DOHH2 (cell line): ENCODE results near the gene BCAP31.

Experiments
- H3F3A ChIP-seq: fragments of 200-600 bp; sonication (generic), shearing (Covaris generic); 2 replicates; pipeline ENCODE4 v1.6.0; 2016; ENCODE audit warnings: antibody characterized with exemption, mild to moderate bottlenecking; ENCODE audit not compliant: control insufficient read depth, insufficient read depth
- H3K27ac ChIP-seq: fragments of 200-600 bp; sonication (generic); 2 replicates; pipeline ENCODE4 v1.5.1; 2014; ENCODE audit warnings: low read depth, mild to moderate bottlenecking, low read length, moderate library complexity
- H3K27me3 ChIP-seq: fragments of 200-600 bp; sonication (generic); 2 replicates; pipeline ENCODE4 v1.6.1; 2014; ENCODE audit warnings: mild to moderate bottlenecking, low read length, mixed read lengths; ENCODE audit not compliant: control insufficient read depth
- H3K36me3 ChIP-seq: fragments of 200-600 bp; sonication (generic); 2 replicates; pipeline ENCODE4 v1.6.1; 2014; ENCODE audit warnings: mild to moderate bottlenecking, low read length, moderate library complexity, mixed read lengths; ENCODE audit not compliant: control insufficient read depth
- H3K4me1 ChIP-seq: fragments of 200-600 bp; sonication (generic); 2 replicates; pipeline ENCODE4 v1.6.1; 2014; ENCODE audit warnings: mild to moderate bottlenecking, low read length, mixed read lengths; ENCODE audit not compliant: control insufficient read depth
- H3K4me2 ChIP-seq: fragments of 200-600 bp; sonication (generic); 2 replicates; pipeline ENCODE4 v1.6.0; 2014; ENCODE audit warnings: mild to moderate bottlenecking, low read length, moderate library complexity
- H3K4me3 ChIP-seq: fragments of 200-600 bp; sonication (generic); 2 replicates; pipeline ENCODE4 v1.5.1; 2014; ENCODE audit warnings: mild to moderate bottlenecking, low read length, mixed read lengths
- H3K79me2 ChIP-seq: fragments of 200-600 bp; sonication (generic); 2 replicates; pipeline ENCODE4 v1.6.1; 2014; ENCODE audit warnings: mild to moderate bottlenecking, low read length, mixed read lengths; ENCODE audit not compliant: control insufficient read depth
- H3K9me2 ChIP-seq: fragments of 200-600 bp; sonication (generic); replicated peaks from 2 replicates; pipeline ENCODE4 v1.6.1; 2014; ENCODE audit warnings: mild to moderate bottlenecking, low read length, mixed read lengths; ENCODE audit not compliant: control insufficient read depth
- H3K9me3 ChIP-seq: fragments of 200-600 bp; sonication (generic); 2 replicates; pipeline ENCODE4 v1.6.1; 2014; ENCODE audit warnings: antibody characterized with exemption, low read length, mixed read lengths; ENCODE audit not compliant: control insufficient read depth, insufficient read depth
- H4K20me1 ChIP-seq: fragments of 200-600 bp; sonication (generic); 2 replicates; pipeline ENCODE4 v1.6.0; 2014; ENCODE audit warnings: low read depth, mild to moderate bottlenecking, antibody characterized with exemption, low read length, moderate library complexity; ENCODE audit not compliant: control insufficient read depth, insufficient read depth
- CTCF ChIP-seq: fragments of 200-600 bp; sonication (generic); IDR thresholded peaks from one replicate; pipeline ENCODE4 v1.5.1; 2014; ENCODE audit warnings: antibody characterized with exemption, mild to moderate bottlenecking, low read depth, low read length; ENCODE audit not compliant: poor library complexity, severe bottlenecking
- EZH2phosphoT487 ChIP-seq: fragments of 200-600 bp; sonication (generic); IDR thresholded peaks from 2 replicates; pipeline ENCODE4 v1.6.1; 2017; ENCODE audit warnings: borderline replicate concordance, mild to moderate bottlenecking, antibody characterized with exemption, low read length, moderate library complexity, mixed read lengths

The BCAP31 gene

DNA sequence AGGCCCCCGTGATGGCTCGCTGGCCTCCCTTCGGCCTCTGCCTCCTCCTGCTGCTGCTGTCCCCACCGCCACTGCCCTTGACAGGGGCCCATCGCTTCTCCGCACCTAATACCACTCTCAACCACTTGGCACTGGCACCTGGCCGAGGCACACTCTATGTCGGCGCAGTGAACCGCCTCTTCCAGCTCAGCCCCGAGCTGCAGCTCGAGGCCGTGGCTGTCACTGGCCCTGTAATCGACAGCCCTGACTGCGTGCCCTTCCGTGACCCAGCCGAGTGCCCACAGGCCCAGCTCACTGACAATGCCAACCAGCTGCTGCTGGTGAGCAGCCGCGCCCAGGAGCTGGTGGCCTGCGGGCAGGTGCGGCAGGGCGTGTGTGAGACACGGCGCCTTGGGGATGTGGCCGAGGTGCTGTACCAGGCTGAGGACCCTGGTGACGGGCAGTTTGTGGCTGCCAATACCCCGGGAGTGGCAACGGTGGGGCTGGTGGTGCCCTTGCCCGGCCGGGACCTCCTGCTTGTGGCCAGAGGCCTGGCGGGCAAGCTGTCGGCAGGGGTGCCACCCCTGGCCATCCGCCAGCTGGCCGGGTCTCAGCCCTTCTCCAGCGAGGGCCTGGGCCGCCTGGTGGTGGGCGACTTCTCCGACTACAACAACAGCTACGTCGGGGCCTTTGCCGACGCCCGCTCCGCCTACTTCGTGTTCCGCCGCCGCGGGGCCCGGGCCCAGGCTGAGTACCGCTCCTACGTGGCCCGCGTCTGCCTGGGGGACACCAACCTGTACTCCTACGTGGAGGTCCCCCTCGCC, 42.9 kb upstream of the BCAP31 start:
- Histone ChIP-seq H3K4me3 (no peak overlapping the region), H4K20me1 (no peaks in the 10 kb centered on the region), H3K4me1 (peaks cover 3% of the 10 kb centered on the region; the same call in 1 of the 2 replicates), H3K79me2 (no peaks in the 10 kb centered on the region), H3K9me3 (no peaks in the 10 kb centered on the region), H3F3A (no peaks in the 10 kb centered on the region), H3K4me2 (no peak overlapping the region), H3K27me3 (no peaks in the 10 kb centered on the region), H3K27ac (no peak overlapping the region), H3K9me2 (no peaks in the 10 kb centered on the region), H3K36me3 (no peaks in the 10 kb centered on the region)
- TF ChIP-seq EZH2phosphoT487 (no peak), CTCF (no peak)

DNA sequence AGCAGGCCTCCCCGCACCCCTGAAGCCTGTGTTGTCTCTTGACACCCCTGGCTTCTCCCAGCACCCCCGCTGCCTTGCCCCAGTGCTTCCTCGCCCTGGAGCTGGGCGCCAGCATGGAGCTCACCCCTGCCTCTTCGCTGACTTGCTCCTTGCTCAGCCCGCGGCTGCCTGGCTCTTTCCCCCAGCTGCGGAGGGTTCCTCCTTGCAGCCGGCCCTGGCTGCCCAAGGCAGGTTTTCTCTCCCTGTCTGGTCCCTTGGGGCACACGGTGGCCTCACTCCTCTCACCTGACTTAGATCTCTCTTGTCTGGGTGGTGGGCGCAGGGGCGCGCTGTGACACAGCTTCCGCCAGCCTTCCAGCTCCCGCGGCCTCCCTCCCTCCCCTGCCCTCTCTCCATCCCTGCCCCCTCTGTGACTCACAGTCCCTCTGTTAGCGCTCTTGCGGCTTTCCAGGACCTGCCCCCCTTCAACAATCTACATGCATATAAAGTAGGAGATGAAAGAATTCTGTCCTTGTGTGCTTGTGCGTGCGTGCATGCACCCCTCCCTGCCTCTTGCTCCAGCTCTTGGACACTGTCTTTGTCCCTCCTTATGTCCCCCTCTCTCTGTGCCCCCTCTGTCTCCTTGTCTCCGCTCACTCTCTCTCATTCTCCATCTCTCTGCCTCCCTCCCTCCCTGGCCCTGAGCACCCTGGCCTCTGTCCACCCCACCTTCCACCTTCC, 42.1 kb upstream of the BCAP31 start:
- Histone ChIP-seq H4K20me1 (no peaks in the 10 kb centered on the region), H3K9me3 (no peaks in the 10 kb centered on the region), H3F3A (no peaks in the 10 kb centered on the region), H3K79me2 (no peaks in the 10 kb centered on the region), H3K27me3 (no peaks in the 10 kb centered on the region), H3K4me3 (no peak overlapping the region), H3K27ac (no peak overlapping the region), H3K4me2 (no peak overlapping the region), H3K4me1 (peaks cover 3% of the 10 kb centered on the region; the same call in 1 of the 2 replicates), H3K36me3 (no peaks in the 10 kb centered on the region), H3K9me2 (no peaks in the 10 kb centered on the region)
- no peak for TF ChIP-seq EZH2phosphoT487
- no peak for TF ChIP-seq CTCF

- Histone ChIP-seq H3K9me3 (no peaks in the 10 kb centered on the region), H3K27ac (no peak overlapping the region), H3K27me3 (no peaks in the 10 kb centered on the region), H4K20me1 (no peaks in the 10 kb centered on the region), H3F3A (no peaks in the 10 kb centered on the region), H3K4me2 (no peak overlapping the region), H3K4me3 (no peak overlapping the region), H3K79me2 (no peaks in the 10 kb centered on the region), H3K9me2 (no peaks in the 10 kb centered on the region), H3K36me3 (no peaks in the 10 kb centered on the region), H3K4me1 (peaks cover 3% of the 10 kb centered on the region; the same call in 1 of the 2 replicates)
- TF ChIP-seq CTCF (no peak), EZH2phosphoT487 (no peak)
These were observed 41.2 kb upstream of the BCAP31 start for GRCh38 chrX:153765138-153766079.
